GM21786 (cell line): ENCODE data around the gene HAUS3.

Experiments used
- ATAC-seq: cut with Tn5 transposase; IDR thresholded peaks from one replicate; pipeline ENCODE4 v1.9.1; 2021; ENCODE audit not compliant: unreplicated experiment

HAUS3 gene

DNA sequence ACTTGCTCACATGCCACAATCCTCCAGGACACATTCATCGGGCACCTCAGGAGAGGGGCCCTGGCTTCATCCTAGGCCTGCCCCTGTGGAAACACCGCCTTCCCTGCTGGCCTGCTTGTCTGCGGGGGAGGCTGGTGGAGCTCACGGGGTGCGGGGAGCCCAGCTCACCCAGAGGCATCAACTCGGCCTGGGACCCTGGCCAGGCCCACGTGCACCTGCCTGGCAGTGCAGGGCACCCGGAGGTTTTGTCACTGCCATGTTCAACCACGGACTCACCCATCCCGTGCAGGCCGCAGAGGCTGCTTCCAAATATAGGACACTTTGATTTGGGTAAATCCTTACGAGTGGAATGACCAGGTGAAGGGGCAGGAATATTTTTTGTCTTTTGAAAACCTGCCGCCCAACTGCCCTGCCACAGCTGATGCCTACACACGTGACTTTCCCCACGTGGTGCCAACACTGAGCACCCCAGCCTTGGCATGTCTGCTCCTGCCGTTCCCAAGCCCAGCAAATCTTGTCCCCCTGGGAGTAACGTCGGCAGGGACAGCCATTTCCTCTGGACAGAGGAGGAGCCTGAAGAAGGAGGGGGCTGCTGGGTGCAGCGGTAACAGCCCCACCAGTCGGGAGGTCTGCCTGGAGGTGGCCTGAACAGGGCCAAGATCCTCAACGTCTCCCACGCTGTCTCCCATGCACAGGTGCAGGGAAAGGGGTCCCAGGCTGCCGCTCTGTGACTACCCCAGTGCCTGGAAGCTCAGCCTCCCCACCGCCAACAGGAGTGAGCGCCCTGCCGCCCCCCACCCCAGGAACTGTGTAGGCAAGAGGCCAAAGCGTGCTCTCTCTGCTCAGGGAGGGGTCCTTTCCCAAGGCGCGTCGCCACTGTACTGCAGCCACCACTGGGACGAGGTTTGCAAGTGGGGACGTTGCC lies 11.5 kb upstream of the HAUS3 start:
- no peak for ATAC-seq

DNA sequence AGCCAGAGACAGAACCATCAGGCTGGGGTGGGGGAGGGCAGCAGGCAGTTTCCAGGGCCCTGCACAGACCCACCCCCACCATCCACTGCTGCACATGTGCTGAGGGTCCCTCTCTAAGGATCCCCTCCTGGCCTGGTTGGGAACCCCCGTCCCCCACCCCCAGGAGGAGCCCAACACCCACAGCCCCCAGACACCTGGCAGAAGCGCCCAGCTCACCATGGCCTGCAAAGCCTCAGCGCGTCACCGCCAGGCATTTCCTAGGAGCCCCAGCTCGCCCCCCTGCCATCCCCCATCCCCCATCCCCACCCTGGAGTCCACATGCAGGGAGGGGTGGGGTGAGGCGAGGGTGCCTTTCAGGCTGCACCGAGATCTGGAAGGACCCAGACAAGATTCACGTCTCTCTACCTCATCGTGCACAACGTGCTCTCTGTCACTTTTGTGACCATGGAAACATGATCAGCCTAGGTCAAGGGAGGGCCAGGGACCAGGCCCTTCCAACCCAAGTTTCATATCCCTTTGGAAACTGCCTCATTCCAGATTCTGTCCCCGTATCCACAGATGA lies 10.7 kb upstream of the HAUS3 start:
- ATAC-seq: no peak

DNA sequence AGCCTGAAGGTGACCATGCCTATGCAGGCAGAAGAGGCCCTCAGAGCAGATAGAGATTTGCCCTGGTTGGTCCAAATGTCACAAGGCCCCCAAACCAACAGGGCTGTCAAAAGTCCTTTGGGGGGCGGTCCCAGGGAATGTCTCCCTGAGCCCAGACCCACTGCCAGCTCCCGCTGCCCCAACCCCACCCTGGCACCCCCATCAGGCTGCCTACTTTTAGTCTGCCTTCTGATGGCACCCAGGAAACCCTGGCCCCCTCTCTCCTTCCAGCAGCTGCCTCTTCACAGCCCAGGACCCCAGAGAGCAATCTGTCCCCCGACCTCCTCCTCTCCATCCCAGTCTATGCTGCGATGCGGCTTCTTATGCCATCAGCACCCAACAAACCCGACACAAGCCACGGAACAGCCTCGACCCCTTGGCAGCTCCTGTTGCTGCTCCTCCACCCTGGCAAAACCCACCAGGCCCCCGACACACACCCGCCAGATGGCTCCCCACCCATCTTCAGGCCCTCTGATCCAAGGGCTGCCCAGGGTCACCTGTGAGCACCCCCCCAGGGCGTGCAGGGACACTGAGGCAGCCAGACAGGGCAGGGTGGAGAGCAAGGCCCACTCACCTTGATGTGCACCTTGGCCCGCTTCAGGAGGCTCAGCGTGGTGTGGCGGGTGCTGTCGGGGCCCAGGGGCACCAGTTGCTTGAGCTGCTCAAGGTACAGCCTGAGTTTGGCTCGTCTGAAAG lies 10.0 kb upstream of the HAUS3 start:
- ATAC-seq: no peak

DNA sequence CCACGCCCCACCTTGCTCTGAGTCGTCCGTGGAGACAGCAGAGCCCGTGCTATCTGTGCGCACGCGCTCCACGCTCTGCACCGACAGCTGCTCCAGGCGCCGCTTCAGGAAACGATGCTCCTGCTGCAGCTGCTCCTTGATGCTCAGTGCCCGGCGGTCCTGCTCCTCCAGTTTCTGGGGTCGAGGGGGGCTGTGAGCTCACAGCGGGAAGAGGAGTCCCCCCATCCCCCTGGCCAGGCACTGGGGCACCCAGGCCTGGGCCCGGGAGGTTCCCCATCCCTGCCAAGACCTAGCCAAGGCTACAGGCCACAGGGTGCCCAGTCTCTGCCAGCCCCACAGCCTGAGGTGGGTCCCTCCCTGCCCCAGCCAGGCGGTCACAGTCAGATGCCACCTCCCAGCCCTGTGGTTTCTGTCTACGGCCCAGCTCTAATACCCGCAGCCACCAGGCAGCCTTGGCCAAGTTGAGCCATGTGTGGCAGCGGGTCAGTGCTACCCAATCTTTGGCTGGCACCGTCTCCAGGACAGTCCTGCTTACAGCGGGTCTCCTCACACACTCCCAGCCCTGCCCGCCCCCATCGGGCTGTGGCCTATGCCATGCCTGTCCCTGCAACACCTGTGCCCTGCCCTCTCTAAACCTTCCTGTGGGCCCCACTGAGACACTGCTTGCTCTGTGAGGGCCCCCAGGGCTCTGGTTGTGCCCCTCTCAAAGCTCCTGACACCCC lies 9.3 kb upstream of the HAUS3 start:
- ATAC-seq: no peak

DNA sequence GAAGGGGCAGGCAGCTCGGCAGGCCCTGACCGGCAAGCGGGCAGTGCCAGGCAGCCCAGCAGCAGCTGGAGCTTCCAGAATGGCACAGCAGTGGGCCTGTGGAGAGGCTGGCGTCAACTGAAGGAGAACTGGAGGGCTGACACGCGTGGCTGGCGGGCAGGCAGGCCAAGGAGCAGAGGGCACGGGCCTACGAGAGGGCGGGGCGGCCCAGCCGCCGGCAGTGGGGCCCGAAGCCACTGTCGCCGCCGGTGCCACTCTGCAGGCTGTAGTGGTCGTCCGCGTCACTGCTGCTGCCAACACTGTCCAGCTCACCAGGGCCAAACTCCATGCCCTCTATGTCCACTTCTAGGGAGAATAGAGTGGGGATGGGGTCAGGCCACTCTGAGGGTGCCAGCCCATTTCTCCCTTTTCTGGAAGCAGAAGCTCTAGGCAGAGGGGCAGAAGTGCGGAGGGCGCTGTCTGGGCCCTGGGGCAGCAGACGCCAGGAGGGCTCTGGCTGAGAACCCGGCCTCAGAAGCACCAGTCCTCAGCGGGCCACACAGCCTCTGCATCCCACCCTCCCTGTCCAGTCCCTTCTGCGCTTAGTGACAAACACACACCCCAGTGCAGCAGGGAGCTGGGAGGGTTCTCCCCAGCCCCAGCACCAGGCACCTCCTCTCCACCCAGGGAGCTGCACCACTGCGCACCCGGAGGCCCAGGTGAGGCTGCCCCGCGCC lies 8.6 kb upstream of the HAUS3 start:
- ATAC-seq: no peak

DNA sequence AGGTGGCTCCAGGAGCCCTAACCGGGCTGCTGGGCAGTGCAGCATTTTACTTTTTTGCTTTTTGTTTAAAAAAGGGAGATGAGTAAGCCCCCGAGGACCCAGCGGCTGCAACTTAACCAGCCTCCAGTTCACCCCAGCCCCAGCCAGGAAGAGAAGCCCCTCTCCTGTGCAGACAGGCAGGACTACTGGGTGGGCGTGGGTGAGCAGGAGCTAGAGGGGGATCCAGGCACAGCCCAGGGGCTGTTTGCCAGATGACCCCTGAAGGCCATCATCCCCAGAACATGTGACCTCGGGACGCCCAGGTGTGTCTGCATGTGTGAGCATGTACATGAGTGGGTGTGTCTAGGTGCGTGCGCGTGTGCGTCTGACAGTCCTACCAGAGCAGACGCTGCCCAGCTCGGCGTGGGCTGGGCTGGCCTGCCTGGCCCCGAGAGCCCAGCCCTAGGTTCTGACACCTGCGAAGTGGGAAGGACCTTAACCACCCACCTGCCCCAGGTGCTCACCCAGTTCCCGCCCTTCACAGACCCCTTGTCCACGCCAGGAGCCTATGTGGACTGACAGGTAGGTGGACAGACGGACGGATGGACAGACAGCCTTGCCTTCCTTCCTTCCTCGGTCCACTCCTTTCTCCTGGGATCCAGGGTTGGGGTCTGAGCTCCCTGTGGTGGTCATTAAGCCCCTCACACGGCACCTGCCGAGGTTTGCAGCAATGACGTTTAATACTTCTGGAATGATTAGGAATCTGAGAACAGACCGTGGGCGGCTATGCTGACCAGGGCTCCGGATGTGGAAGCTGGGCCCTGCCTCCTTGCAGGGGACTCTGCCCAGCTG lies 7.8 kb upstream of the HAUS3 start:
- ATAC-seq: no peak

DNA sequence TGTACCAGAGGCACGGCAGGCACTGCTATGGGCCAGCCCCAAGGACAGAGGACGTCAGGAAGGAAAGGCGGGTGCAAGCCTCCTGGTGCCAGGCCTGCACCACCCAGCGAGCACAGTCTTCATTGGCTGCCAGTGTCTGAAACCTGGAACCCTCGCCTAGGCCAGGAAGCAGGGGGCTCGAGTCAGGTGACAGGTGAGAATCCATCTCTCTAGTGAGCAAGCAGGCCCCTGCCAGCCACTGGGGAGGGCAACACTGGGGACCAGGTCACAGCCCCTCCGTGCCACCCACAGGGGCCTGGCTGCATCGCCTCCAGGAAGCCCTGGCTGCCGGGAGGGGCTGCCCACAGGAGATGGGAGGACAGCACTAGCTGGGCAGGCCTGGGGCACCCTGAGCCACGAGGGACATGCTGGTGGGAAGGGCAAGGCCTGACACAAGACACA lies 6.9 kb upstream of the HAUS3 start:
- ATAC-seq: no peak

DNA sequence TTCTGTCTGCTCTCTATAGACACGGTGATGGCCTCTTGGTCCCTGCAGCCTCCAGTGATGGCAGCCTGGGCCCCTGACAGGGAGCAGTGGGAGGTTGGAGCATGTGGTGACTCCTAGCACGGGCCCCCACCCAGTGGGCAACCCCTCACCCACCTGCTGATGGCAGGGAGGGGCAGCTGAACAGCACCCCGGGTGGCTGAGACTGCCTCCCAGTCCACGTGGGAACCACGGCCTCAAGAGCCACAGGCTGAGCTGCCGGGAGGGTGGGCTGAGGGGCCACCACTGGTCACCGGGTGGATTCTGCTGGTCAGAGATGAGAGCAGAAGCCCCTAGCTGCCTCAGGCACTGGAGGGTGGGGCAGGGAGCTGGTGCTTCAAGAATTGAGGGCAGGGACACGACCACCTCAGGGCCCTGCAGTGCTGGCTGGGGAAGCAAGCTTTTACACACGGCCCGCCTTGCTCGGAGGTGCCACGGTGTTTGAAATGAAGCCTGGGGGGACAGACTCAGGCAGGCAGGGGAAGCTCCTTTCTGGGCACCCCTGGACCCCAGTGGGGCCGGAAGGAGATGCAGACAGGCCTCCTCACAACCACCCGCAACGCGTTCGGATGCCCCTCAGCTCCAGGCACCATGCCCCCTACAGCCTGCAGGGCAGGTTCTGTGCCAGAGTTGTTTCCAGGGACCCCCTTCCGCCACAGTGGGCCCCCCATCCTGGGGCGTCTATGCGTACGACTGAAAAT lies 6.3 kb upstream of the HAUS3 start:
- no peak for ATAC-seq

DNA sequence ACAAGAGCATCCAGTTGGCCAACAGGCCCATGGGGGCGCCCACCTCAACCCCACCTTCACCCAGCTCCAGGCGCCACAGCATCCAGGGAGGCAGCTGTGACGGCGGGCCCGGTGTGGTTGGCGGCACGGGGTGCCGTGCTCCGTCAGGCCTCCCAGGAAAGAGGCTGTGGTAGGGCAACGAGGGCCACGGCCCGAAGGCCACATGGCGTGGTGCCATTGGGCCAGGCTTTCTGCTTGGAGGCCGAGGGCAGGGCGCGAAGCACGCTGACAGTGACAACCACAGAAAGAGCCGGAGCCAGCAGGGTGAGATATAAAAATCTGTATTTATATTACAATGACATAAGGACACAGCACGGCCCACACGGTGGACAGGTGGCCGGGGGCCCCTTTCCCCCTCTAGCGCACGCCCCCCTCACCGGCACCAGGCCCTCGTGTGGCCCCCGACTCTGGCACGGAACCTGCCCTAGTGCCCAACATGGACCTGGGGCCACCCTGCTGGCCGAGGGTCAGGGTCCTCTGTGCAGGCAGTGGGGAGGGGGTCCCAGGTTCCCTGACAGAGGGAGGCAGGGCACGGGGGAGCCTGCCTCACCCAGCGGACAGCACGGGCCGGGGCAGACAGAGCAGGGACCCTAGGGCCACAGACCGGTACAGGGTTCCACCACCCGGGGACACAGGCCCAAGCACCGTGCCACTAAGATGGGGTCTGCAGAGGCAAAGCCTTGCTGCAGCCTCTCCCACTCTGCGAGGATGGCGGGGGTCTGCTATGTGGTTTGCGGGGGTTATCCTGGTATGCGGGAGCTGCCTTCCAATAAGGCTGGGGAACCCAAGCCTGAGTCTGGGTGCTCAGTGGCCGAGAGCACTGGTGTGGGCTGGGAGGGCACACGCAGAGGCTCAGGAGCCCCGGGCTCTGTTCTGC lies 5.5 kb upstream of the HAUS3 start:
- ATAC-seq: no peak

DNA sequence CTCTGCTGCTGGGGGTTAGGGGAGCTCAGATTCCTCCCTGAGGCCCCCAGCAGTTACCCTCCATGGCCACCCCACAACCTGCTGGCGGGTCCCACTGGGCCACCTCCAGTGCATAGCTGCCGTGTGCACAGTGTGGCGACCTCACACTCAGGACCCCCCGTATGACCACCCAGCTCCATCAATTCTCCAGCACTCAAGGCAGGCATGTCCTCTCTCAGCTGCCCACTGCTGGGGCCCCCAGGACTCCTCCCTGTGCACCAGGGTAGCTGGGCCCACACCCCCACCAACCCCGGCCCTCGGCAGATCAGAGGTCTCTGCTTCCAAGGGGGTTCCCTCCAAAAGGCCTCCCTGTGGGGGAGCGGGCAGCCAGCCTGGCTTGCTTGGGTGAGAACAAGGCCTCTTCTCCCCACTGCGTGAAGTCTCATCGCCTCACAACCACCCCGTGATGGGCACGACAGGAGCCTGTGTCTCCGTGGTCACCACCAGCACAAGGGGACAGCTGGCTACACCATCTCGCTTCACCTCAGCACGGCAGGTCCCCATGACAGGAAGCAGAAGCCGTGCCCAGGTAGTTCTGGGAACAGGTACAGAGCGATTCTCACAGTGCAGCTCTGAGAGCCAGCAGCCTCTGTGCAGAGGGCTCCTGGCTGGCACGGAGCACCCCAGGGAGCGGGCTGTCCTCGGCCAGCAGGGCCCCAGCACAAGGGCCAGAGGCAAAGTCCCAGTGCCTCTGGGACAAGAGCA lies 4.6 kb upstream of the HAUS3 start:
- ATAC-seq: no peak

DNA sequence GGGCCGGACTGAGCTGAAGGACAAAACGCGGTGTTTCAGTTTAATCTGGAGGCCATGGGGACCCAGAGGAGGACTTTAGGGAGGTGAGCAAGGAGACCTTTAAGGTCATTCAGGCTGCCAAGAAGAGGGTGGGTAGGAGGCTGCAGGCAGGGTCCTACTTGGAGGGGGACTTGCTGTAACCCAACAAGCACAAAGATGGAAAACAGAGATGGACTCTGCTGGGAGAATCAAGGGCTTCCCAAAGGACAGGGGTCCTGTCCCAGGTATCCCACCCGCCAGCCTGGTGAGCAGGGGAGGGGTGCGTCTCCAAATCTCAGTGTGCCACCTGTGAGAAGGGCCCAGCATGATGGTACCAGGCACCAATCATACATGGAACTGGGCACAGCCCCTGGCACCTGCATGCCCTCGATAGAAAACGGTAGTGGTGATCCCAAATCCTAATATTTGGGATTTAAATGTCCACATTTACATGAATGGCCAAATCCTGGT lies 3.9 kb upstream of the HAUS3 start:
- ATAC-seq: no peak

DNA sequence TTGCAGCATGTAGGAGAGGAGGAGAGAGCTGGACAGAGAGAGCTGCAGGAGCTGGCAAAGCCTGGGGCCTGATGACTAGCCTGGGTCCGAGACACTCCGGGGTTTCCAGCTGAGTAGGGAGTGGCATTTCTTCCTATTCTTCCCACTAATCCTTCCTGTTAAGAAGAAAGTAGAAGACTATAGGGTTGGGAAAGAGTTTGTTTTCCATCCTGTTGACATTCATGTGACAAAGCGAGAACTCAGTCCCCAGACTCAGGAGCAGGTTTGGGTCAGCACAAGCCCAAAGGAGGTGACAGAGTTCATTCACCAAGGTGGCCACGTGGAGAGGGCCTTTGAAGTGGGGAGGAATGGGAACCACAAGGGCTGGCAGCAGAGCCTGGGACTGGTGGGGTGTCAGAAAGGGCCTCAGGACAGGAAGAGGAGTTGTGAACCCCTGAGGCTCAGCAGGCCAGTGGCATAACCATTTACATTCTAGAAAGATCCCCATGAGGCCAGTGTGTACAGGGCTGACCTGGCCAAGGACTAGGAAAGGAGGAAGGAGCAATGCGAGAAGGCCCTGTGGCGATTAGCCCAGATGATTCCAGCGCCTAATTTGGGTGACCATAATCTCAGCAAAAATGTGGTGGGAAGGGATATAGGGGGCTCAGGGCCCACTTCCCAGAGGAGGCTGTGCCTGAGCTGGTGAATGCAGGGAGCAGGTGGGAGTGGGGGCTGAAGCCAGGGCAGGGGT lies 3.3 kb upstream of the HAUS3 start:
- ATAC-seq: no peak

DNA sequence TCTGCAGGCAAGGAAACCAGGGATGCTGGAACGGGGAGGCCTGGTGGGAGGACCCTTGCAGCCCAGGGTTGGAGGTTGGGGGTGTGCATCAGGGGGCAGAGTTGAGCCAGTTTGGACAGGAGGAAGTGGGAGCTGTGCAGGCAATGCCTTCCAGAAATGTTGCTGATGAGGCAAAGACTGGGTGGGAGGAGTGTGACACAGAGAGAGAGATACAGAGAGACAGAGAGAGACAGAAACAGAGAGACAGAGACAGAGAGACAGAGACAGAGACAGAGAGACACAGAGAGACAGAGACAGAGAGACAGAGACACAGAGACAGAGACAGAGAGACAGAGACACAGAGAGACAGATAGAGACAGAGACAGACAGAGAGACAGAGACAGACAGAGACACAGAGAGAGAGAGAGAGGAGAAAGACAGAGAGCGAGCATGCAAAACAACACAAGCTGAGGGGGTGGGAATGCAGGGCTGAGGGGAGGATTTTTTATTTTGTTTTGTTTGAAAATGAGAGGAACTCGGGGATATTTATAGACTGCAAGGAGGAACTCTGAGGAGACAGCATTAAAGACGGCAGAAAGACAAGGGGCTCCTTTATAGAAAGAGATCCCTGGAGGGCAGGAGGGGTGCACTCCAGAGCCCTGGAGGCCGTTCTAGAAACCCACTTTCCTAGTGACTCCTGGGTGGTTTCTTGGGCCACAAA lies 1.9 kb upstream of the HAUS3 start:
- no peak for ATAC-seq

DNA sequence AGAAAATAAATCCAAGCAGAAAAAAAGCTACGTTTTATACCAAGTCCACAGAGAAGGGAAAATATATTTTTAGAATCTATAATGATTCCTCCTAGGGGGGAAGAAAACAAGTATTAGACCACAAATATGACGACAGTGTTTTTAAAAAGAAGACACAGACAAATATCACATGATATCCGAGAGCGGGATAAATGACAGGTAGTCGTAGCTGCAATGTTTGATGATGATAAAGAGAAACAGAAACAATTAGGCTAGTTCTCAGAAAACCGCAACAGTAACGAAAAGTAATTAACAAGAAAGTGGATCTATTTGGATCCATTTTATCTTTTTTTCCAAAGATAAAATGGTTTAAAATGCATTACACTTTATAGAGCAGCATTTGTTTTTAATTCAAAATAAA lies 918 bp downstream of the HAUS3 start:
- no peak for ATAC-seq

DNA sequence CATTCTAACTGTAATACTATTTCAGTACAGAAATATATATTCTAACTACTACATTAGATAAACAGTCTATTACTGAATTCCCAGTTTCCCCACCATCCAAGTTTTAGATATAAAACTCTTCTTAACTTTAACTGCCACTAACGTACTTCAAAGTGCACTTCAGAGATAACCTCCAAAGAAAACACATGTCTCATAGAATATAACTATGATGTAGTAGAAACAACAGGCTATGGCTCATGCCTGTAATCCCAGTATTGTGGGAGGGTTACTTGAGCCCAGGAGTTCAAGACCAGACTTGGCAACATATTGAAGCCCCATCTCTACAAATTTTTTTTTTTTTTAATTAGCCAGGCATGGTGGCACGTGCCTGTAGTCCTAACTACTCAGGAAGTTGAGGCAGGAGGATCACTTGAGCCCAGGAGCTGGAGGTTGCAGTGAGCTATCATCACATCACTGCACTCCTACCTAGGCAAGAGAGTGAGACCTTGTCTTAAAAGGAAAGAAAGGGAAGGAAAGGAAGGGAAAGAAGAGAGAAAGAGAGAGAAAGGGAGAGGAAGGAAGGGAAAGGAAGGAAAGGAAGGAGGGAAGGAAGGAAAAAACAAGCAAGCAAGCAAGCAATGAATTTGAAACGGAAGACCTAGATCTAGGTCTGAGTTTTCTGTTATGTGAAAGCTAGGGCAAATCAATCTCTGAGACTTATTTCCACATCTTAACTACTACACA lies 4.8 kb downstream of the HAUS3 start:
- no peak for ATAC-seq
